Activated T-cell treated with anti-CD3 and anti-CD28 coated beads for 1 hour (primary cell): ENCODE results near the gene ZNF423.
A peak's percentile ranks its signal among the peaks of the same experiment; 100 is the strongest.

Experiments used
- DNase-seq: peaks from one replicate; pipeline ENCODE4 v3.0.0-alpha.2; 2020; ENCODE audit warnings: low read depth

ZNF423 gene

DNA sequence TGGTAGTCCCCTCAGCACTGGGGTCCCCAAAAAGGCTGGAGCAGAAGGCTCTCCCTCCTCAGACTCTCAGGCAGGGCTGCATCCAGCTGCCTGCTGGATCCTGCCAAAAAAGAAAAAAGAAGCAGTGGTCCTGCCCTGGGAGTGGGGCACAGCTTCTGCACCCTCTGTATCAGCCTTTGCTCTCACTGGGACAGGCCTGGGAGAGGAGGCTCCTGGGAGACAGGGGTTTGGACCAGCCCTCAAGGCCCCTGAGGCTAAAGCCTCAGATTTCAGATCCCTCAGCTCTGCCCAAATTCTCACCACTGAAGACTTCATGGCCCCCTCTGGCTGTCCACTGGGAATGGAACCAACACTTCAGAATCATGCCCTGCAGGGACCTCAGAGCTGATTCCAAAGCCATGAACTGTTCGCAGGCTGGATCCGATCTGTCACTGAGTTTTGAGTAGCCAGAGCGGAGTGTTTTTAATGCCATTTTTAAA, 385.4 kb downstream of the ZNF423 start:
- DNase-seq: no peak

DNA sequence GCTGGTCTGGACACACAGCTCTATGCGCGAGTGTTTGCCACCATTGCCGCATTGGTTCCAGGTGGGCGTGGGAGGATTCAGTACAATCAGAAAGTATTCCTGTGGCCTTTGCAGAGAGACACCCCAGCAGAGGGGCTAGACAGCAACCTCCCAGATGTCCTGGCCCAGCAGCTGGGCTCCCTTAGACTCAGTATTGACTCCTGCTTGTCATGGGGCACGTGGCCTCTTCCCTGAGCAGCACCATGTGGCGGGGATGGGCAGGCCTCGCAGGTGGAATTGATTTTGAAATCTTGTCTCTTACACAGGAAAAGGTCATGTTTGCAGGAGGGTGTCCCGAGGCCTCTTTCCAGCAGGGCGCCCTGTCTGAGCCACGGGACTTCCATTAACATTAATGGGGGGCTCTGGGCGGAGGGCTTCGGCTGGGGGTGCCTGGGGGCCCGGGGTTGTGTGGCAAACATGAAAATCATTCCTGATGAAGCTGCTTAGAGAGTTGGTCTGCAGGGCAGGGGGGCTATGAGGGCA, 385.9 kb downstream of the ZNF423 start:
- no peak for DNase-seq

GRCh38 chr16:49469311-49469670, 386.6 kb downstream of the ZNF423 start:
- no peak for DNase-seq

- DNase-seq: no peak
Observed at GRCh38 chr16:49468611-49469310, 387.2 kb downstream of the ZNF423 start.

DNA sequence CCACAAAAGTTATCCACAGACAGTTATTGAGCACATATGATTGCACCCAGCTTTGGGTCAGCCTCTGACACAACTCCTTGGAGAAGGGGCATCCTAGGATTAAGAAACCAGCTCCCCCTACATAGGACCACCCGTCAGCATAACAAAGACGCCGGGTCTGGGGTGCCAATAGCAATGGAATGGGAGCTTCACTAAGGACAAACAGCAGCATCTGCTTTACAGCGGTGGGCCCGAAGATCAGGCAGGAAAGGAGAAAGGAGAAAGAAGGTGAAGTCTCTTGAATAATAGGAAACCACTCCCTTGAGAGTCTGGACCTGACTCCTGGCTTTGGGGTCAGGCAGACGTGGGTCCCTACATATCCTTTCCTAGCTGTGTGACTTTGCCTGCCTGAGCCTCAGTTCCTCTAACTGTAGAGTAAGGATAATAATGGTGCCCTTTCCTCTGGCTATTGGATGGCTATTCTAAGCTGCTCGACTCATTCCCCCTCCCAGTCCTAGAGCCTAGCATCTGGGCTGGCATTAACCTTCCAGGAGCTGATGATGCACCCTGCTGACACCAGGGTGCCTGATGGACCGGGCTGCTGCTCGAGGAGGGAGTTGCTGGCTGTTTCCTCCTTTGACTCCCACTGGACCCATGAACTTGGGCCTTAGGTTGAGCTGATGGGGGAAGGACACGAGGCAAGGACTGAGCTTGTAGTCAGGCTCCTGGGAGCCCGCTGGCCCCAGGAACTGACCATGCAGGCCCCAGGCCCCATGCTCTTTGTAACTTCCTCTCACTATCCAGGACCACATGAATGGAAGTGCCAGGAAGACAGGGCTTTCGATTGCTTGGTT, 388.2 kb downstream of the ZNF423 start:
- DNase-seq: no peak

GRCh38 chr16:49466881-49467280, 389.0 kb downstream of the ZNF423 start:
- no peak for DNase-seq

DNA sequence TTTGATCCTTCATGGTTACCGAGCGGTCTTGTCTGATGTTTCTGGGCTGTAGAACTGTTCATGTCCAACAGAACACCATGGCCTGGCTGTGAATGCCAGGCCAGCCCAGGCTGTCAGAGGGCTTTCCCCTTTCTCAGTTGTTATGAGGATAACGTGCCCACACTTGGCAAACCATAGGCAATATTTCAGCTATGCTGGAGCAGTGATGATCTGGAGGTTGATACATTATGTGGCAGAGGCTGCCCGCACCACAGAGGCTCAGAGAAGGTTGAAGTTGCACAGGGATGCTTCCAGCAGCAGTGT, 389.4 kb downstream of the ZNF423 start:
- no peak for DNase-seq

- no peak for DNase-seq
Observed at GRCh38 chr16:49465661-49466528, 390.0 kb downstream of the ZNF423 start.

DNA sequence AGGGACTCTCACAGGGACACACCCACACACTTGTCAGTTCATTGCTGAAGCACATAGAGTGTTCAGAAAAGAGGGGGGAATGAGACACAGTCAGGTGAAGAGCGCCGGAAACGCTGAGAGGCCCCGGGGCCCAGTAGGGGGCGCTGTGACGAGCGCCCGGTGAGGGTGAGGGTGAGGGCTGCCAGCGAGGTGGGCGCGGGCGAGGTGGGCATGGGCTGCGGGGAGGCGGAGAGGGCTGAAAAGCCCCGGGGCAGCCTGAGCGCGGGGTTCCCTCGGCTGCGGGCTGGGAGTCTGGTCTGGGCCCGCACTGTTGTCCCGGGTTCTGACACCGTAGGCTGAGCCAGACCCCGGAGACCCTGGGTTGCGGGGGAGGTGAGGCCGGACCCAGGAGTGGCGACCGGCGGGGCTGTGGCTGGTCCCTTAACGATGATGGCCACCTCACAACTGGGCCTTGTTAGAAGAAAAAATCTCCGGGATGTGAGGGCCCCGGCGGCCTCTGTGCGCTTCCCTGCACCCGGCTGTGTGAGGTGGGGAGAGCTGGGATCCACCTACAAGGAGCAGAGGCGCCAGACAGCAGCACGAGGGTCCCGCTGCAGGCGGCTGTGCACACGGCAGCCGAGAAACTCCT, 390.9 kb downstream of the ZNF423 start:
- no peak for DNase-seq

DNA sequence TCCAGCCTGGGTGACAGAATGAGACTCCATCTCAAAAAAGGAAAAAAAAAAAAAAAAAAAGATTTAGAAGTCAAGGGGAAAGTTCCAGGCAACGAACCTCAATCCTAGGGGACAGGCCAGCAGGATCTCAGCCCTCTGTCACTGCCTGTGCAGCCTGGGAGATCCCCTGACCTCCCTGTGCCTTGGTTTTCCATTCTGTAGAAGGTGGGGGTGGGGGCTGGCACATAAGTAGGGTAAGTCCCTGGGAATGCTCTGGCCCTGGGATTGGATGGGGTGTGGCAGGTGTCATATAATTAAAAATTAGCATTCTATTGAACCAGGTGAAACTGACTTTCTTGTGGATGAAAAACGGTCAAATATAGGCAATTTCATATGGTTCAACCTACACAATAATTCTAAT, 391.8 kb downstream of the ZNF423 start:
- no peak for DNase-seq

DNA sequence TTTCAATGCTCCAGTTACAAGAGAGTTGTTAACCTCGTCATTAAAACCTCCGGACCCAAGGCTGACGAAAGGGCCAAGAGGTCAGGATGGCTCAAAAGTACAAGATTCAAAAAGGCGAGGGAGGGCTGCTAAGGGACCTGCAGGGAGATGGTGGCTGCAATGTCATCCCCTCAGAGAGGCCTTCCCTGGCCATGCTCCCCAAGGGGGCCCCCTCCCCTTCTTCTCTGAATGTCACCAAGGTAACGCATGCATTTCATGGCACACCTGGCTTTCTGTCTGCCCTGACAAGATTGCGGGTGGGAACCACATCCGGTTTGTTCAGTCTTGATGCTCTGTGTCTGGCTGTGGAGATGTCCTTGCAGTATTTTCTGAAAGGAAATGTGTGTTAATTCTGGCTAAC, 392.4 kb downstream of the ZNF423 start:
- DNase-seq: peak; percentile 48

GRCh38 chr16:49462989-49463371, 392.9 kb downstream of the ZNF423 start:
- DNase-seq: no peak

DNA sequence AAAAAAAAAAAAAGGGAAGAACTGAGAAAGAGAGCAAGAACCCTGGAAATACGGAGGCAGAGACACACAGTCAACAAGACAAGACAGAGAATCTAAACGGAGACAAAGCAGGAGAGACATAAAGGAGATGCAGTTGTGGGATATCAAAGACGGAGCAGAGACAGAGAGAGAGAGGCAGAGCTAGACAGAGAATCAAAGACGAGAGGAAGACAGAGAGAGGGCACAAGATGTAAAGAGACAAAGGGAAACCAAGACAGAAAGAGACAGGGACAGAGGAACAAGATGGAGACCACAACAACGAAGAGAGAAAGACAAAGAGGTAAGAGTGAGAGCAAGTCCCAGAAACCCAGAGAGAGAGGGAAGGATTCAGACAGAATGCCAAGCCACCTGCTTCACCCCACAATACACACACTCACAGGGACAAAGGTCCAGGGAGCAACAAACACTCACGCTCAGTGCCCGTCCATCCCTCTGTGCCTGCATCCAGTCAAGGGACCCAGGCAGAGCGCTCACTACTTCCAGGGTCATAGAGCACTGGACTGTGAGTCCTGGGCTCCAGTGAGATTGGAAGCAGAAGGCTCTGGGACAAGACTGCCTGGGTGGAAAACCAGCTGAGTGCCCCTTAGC, 393.4 kb downstream of the ZNF423 start:
- DNase-seq: no peak

GRCh38 chr16:49461517-49461951, 394.4 kb downstream of the ZNF423 start:
- no peak for DNase-seq

- DNase-seq: no peak
Observed at GRCh38 chr16:49460786-49461470, 395.0 kb downstream of the ZNF423 start.

GRCh38 chr16:49459953-49460735, 395.8 kb downstream of the ZNF423 start:
- no peak for DNase-seq

DNA sequence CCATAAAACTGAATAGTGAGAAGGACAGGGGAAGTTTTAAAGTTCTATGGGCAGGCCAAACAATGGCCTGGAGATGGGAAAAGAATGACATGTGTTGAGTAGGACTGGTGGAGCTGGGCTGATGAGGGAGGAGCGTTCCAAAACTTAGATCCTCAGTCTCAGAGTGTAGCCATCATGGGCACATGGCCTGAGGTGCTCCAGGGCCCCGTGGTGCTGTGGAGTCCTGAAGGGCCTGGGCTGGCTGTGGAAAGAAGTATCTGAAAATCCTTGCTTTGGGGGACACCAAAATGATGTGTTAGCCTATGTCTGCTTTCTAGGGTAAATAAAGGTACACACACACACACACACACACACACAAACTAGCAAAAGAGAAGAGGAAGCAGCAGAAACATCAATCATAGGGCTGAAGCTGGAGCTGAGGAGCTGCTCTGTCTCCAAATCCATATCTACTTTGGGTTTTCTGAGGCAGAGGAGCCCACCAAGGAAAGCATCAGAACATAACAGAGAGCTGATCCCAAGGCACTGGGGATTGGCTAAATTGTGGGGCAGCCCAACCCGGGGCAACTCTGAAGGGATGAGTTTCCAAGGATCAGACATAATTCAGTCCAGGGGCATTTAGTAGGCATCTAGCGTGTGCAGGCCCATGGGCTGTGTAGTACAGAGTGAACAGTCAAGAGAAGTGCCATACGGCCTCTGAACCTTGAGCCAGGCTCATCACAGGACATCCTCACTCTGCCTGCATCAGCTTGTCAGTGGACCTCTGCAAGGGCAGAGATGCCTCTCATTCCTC, 397.1 kb downstream of the ZNF423 start:
- no peak for DNase-seq

GRCh38 chr16:49458243-49458642, 397.7 kb downstream of the ZNF423 start:
- DNase-seq: no peak

GRCh38 chr16:49457196-49457595, 398.7 kb downstream of the ZNF423 start:
- no peak for DNase-seq
